HCT116 (cell line): ENCODE data around the gene ITGAL.

Experiments used
- EGR1 ChIP-seq: IDR thresholded peaks from 2 replicates; pipeline ENCODE4 v1.6.1; 2012; ENCODE audit warnings: low read depth
- EZH2 ChIP-seq: fragments of 200-600 bp; sonication (generic); IDR thresholded peaks from 2 replicates; pipeline ENCODE4 v1.6.1; 2017; ENCODE audit warnings: antibody characterized with exemption, mixed run types
- POLR2A ChIP-seq: IDR thresholded peaks from 2 replicates; pipeline ENCODE4 v1.7.0; 2011; ENCODE audit warnings: borderline replicate concordance; ENCODE audit not compliant: insufficient read depth, insufficient read length; ENCODE audit errors: extremely low read depth
- RAD21 ChIP-seq: IDR thresholded peaks from 2 replicates; pipeline ENCODE4 v1.6.1; 2012; ENCODE audit warnings: low read depth, mild to moderate bottlenecking
- ZNF274 ChIP-seq: fragments of 200-500 bp; sonication (Bioruptor generic); IDR thresholded peaks from 2 replicates; pipeline ENCODE4 v1.6.1; 2014; ENCODE audit warnings: mild to moderate bottlenecking, low read depth, low read length, inconsistent platforms
- TF ChIP-seq, protein P1 (sequence below), 3 experiments: fragments of 200-600 bp in 1 of 3; sonication (generic) in 1 of 3; IDR thresholded peaks in 2 of 3; conservative IDR thresholded peaks in 1 of 3; 2 replicates each; pipeline ENCODE4 v1.5.1; 2012 to 2017; ENCODE audit warnings: low read depth in 2 of 3, low read length in 2 of 3, antibody characterized with exemption in 1 of 3, borderline replicate concordance in 1 of 3, control low read depth in 1 of 3, mild to moderate bottlenecking in 1 of 3, mixed read lengths in 1 of 3, mixed run types in 1 of 3, moderate library complexity in 1 of 3; ENCODE audit not compliant: insufficient read depth in 1 of 3
- TF ChIP-seq, protein P2 (sequence below): IDR thresholded peaks from 2 replicates; pipeline ENCODE4 v1.6.1; 2012; ENCODE audit warnings: low read depth

- TF ChIP-seq, protein P1, sequence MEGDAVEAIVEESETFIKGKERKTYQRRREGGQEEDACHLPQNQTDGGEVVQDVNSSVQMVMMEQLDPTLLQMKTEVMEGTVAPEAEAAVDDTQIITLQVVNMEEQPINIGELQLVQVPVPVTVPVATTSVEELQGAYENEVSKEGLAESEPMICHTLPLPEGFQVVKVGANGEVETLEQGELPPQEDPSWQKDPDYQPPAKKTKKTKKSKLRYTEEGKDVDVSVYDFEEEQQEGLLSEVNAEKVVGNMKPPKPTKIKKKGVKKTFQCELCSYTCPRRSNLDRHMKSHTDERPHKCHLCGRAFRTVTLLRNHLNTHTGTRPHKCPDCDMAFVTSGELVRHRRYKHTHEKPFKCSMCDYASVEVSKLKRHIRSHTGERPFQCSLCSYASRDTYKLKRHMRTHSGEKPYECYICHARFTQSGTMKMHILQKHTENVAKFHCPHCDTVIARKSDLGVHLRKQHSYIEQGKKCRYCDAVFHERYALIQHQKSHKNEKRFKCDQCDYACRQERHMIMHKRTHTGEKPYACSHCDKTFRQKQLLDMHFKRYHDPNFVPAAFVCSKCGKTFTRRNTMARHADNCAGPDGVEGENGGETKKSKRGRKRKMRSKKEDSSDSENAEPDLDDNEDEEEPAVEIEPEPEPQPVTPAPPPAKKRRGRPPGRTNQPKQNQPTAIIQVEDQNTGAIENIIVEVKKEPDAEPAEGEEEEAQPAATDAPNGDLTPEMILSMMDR (IDR thresholded peaks at IDR 0.05 in 2 of 3, conservative IDR thresholded peaks at IDR 0.05 in 1 of 3; ENCODE audit: borderline replicate concordance in 1 of 3, insufficient read depth in 1 of 3, low read depth in 2 of 3, low read length in 2 of 3): no peak
- TF ChIP-seq ZNF274 (no peak), EZH2 (no peak), RAD21 (no peak), POLR2A (no peak), EGR1 (no peak)
- TF ChIP-seq, protein P2, sequence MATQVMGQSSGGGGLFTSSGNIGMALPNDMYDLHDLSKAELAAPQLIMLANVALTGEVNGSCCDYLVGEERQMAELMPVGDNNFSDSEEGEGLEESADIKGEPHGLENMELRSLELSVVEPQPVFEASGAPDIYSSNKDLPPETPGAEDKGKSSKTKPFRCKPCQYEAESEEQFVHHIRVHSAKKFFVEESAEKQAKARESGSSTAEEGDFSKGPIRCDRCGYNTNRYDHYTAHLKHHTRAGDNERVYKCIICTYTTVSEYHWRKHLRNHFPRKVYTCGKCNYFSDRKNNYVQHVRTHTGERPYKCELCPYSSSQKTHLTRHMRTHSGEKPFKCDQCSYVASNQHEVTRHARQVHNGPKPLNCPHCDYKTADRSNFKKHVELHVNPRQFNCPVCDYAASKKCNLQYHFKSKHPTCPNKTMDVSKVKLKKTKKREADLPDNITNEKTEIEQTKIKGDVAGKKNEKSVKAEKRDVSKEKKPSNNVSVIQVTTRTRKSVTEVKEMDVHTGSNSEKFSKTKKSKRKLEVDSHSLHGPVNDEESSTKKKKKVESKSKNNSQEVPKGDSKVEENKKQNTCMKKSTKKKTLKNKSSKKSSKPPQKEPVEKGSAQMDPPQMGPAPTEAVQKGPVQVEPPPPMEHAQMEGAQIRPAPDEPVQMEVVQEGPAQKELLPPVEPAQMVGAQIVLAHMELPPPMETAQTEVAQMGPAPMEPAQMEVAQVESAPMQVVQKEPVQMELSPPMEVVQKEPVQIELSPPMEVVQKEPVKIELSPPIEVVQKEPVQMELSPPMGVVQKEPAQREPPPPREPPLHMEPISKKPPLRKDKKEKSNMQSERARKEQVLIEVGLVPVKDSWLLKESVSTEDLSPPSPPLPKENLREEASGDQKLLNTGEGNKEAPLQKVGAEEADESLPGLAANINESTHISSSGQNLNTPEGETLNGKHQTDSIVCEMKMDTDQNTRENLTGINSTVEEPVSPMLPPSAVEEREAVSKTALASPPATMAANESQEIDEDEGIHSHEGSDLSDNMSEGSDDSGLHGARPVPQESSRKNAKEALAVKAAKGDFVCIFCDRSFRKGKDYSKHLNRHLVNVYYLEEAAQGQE: no peak
Measured at GRCh38 chr16:30474074-30474452, 1.5 kb downstream of the ITGAL start.
